Activated B cell treated with CpG ODN at 0.5 μM for 24 hours (primary cell): ENCODE data around the gene FOXC1. TPM values are rescaled to one million over a fixed set of nuclear protein-coding genes. Genes with fewer than 3 reads are reported as not detected.

ENCODE experiments used
- ATAC-seq: fragments of 200-7000 bp; cut with Tn5 transposase; one replicate; pipeline ENCODE4 v1.10.0; 2021; ENCODE audit warnings: low read depth, mild to moderate bottlenecking, moderate library complexity
- CTCF ChIA-PET: fragments of 350-600 bp; sonication (Branson Sonifier 250); formaldehyde crosslinking; loops from one replicate; lab custom pipeline; 2021; ENCODE audit warnings: antibody characterized with exemption; lab: Charles Lee
- POLR2A ChIA-PET: fragments of 350-600 bp; sonication (Branson Sonifier 250); formaldehyde crosslinking; loops from one replicate; lab custom pipeline; 2021; ENCODE audit warnings: antibody characterized with exemption; lab: Charles Lee
- DNase-seq: peaks from one replicate; pipeline ENCODE4 v3.0.0; 2022
- H3K27ac Mint-ChIP-seq: one replicate; pipeline ENCODE4 v1.8.0; 2020; ENCODE audit warnings: mixed read lengths
- H3K27me3 Mint-ChIP-seq: one replicate; pipeline ENCODE4 v1.8.0; 2021; ENCODE audit warnings: mixed read lengths
- H3K36me3 Mint-ChIP-seq: one replicate; pipeline ENCODE4 v1.8.0; 2021; ENCODE audit warnings: low read depth, mixed read lengths
- H3K4me1 Mint-ChIP-seq: one replicate; pipeline ENCODE4 v1.8.0; 2021; ENCODE audit warnings: mixed read lengths
- H3K4me3 Mint-ChIP-seq: one replicate; pipeline ENCODE4 v1.8.0; 2020; ENCODE audit warnings: mild to moderate bottlenecking, mixed read lengths
- H3K9me3 Mint-ChIP-seq: one replicate; pipeline ENCODE4 v1.8.0; 2020; ENCODE audit warnings: mixed read lengths
- CTCF ChIP-seq: fragments of 200-600 bp; IDR thresholded peaks from one replicate; pipeline ENCODE4 v1.8.0; 2022; ENCODE audit warnings: antibody characterized with exemption, mild to moderate bottlenecking
- intact Hi-C: fragments of 100-400 bp; cut with micrococcal nuclease; formaldehyde crosslinking; loops from one replicate; pipeline ENCODE4 v1.15.1; 2024
- total RNA-seq: library from RNA; stranded (reverse); gene quantifications from 2 replicates; pipeline ENCODE4 v1.2.3, GENCODE V29; 2022

FOXC1 gene
- total RNA-seq, 1 donor from 2014 or later: 1.00 TPM

DNA sequence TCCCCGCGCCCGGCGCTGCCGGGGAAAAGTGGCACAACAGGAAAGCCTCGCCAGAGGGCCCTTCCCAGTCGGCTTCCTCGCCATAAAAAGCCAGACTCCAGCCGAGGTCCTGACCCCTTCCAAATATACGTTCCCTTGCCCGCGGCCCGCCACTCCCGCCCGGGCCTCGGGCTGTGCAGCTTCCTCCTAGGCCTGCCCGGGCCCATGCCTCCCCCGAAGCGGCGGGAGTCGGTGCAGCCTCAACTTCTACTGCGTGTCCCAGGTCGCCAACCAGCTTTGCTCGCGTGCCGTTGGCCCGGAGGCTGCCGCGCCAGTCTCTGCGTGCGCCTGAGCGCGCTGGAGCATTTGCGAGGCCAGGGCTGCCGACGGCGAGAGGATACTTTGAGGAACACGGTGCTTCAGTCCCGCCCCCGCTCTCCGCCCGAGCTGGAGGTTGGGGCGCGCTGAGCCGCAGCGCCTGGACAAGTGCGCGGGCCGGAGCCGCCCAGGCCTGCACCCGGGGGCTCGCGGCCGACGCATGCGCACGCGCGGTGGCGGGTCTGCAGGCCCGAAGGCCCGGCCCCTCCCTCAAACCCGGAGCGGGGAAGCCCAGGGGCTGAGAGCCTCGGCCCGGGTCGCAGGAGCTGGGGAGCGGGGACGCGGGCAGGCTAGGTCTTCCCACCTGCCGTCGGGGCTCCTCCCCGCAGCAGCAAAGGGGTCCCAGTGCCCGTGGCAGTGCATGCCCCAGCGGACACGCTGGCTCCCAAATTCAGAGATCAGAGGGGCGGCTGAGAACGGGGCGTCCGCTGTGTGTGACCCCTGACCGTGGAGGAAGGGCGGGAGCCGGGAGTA lies 10.2 kb downstream of the FOXC1 start:
- no peak overlapping the region for H3K27ac Mint-ChIP-seq
- CTCF ChIA-PET: no interaction called here
- H3K4me1 Mint-ChIP-seq: peaks cover 8% of the 10 kb centered on the region
- peaks cover 8% of the 10 kb centered on the region for H3K36me3 Mint-ChIP-seq
- peak; percentile 34 for DNase-seq
- no peak for TF ChIP-seq CTCF
- intact Hi-C loops: loop anchor here (1.0 to 10.0 kb wide), 3 partner anchors 8 to 1615 kb away; no protein-coding TSS in a partner anchor
- H3K27me3 Mint-ChIP-seq: peaks cover 55% of the 10 kb centered on the region
- no peaks in the 10 kb centered on the region for H3K9me3 Mint-ChIP-seq
- peak overlapping the region; percentile 48 for H3K4me3 Mint-ChIP-seq
- peak; percentile 57 for ATAC-seq
- POLR2A ChIA-PET: interaction anchor here (1.5 kb wide), 1 partner anchor 10 kb away, joined by 3 read pairs; the partner anchor contains the start of gene FOXC1

- POLR2A ChIA-PET: no interaction called here
- no peaks in the 10 kb centered on the region for H3K9me3 Mint-ChIP-seq
These were observed 10.9 kb downstream of the FOXC1 start for GRCh38 chr6:1620504-1621069.

GRCh38 chr6:1621070-1621701 lies 11.5 kb downstream of the FOXC1 start:
- Mint-ChIP-seq H3K4me1 (peaks cover 19% of the 10 kb centered on the region), H3K27me3 (peaks cover 60% of the 10 kb centered on the region), H3K9me3 (no peaks in the 10 kb centered on the region), H3K36me3 (peaks cover 8% of the 10 kb centered on the region), H3K4me3 (no peak overlapping the region), H3K27ac (no peak overlapping the region)
- TF ChIP-seq CTCF: no peak
- ATAC-seq: no peak
- CTCF ChIA-PET: no interaction called here
- POLR2A ChIA-PET: no interaction called here
- intact Hi-C loops: loop anchor here (10.0 kb wide), 2 partner anchors 404 to 1614 kb away; no protein-coding TSS in a partner anchor
- no peak for DNase-seq

More at GRCh38 chr6:1620504-1621069, 10.9 kb downstream of the FOXC1 start:
- no peak overlapping the region for H3K27ac Mint-ChIP-seq
- intact Hi-C loops: loop anchor here (1.0 to 10.0 kb wide), 3 partner anchors 8 to 1614 kb away; no protein-coding TSS in a partner anchor
- TF ChIP-seq CTCF: no peak
- ATAC-seq (no peak), DNase-seq (no peak)
- H3K4me3 Mint-ChIP-seq: no peak overlapping the region
- CTCF ChIA-PET: no interaction called here
- H3K4me1 Mint-ChIP-seq: peaks cover 14% of the 10 kb centered on the region
- peaks cover 60% of the 10 kb centered on the region for H3K27me3 Mint-ChIP-seq
- H3K36me3 Mint-ChIP-seq: peaks cover 8% of the 10 kb centered on the region

GRCh38 chr6:1622220-1622850 lies 12.6 kb downstream of the FOXC1 start:
- Mint-ChIP-seq H3K36me3 (peaks cover 8% of the 10 kb centered on the region), H3K4me3 (no peak overlapping the region)
- CTCF ChIA-PET: no interaction called here

More at GRCh38 chr6:1622220-1622850, 12.6 kb downstream of the FOXC1 start:
- Mint-ChIP-seq H3K27ac (no peak overlapping the region), H3K9me3 (no peaks in the 10 kb centered on the region), H3K27me3 (peaks cover 63% of the 10 kb centered on the region), H3K4me1 (peaks cover 21% of the 10 kb centered on the region)
- intact Hi-C loops: loop anchor here (10.0 kb wide), 2 partner anchors 402 to 1612 kb away; no protein-coding TSS in a partner anchor
- DNase-seq (peak; percentile 6), ATAC-seq (no peak)
- POLR2A ChIA-PET: no interaction called here
- no peak for TF ChIP-seq CTCF
